ENCODE results near the gene PCDH11X. TPM values are rescaled to one million over a fixed set of nuclear protein-coding genes. Genes with fewer than 3 reads are reported as not detected.
"Not testable (repeated sequence)": the region's sequence is repeated elsewhere in the genome, so short reads cannot be mapped to it uniquely, and the experiment has no call there.

Gene PCDH11X
- not detected in 3 replicates for total RNA-seq
- long read RNA-seq: 0 reads

DNA sequence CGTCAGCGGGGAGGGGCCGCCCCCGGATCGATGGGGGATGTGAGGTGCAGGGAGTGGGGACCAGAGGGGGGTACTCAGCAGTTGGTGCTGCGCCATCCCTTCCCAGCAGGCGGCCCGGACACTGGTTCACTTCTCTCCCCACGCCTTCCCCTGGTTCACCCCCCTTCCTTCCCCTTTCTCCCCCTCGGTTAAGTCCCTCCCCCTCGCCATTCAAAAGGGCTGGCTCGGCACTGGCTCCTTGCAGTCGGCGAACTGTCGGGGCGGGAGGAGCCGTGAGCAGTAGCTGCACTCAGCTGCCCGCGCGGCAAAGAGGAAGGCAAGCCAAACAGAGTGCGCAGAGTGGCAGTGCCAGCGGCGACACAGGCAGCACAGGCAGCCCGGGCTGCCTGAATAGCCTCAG lies at the start of gene PCDH11X:
Gene PCDH11X, plus strand, starts transcription at position 241 of the 400 bp plus-strand sequence. CDS start 56,130 bp downstream, outside the sequence.
- peaks cover 30% of the 10 kb centered on the region for H3K27me3 Mint-ChIP-seq (ENCODE audit: low read depth)
- not testable (repeated sequence) for DNase-seq (ENCODE audit: low spot score); H3K4me1 Mint-ChIP-seq (ENCODE audit: low read depth); H3K9me3 Mint-ChIP-seq (ENCODE audit: low read depth); H3K4me3 Mint-ChIP-seq (ENCODE audit: unreplicated experiment); H3K36me3 Mint-ChIP-seq (ENCODE audit: low read depth); H3K27ac Mint-ChIP-seq (ENCODE audit: unreplicated experiment)

- H3K4me1 Mint-ChIP-seq (ENCODE audit: low read depth); H3K27ac Mint-ChIP-seq (ENCODE audit: unreplicated experiment); H3K4me3 Mint-ChIP-seq (ENCODE audit: unreplicated experiment); DNase-seq (ENCODE audit: low spot score); H3K36me3 Mint-ChIP-seq (ENCODE audit: low read depth); H3K27me3 Mint-ChIP-seq (ENCODE audit: low read depth); H3K9me3 Mint-ChIP-seq (ENCODE audit: low read depth): not testable (repeated sequence)
These were observed 31.7 kb upstream of the PCDH11X start for GRCh38 chrX:91747446-91747845.

GRCh38 chrX:91753022-91753421 lies 26.2 kb upstream of the PCDH11X start:
- H3K36me3 Mint-ChIP-seq (ENCODE audit: low read depth); DNase-seq (ENCODE audit: low spot score); H3K27me3 Mint-ChIP-seq (ENCODE audit: low read depth); H3K9me3 Mint-ChIP-seq (ENCODE audit: low read depth); H3K4me1 Mint-ChIP-seq (ENCODE audit: low read depth); H3K4me3 Mint-ChIP-seq (ENCODE audit: unreplicated experiment); H3K27ac Mint-ChIP-seq (ENCODE audit: unreplicated experiment): not testable (repeated sequence)

- H3K27me3 Mint-ChIP-seq (ENCODE audit: low read depth); H3K36me3 Mint-ChIP-seq (ENCODE audit: low read depth); H3K9me3 Mint-ChIP-seq (ENCODE audit: low read depth); DNase-seq (ENCODE audit: low spot score); H3K27ac Mint-ChIP-seq (ENCODE audit: unreplicated experiment); H3K4me3 Mint-ChIP-seq (ENCODE audit: unreplicated experiment); H3K4me1 Mint-ChIP-seq (ENCODE audit: low read depth): not testable (repeated sequence)
- peak; percentile 71 for TF ChIP-seq CTCF (IDR thresholded peaks at IDR 0.05)
These were observed 8.3 kb upstream of the PCDH11X start for GRCh38 chrX:91770619-91771488.

GRCh38 chrX:91773943-91774342 lies 5.2 kb upstream of the PCDH11X start:
- H3K4me3 Mint-ChIP-seq (ENCODE audit: unreplicated experiment); H3K27me3 Mint-ChIP-seq (ENCODE audit: low read depth); H3K4me1 Mint-ChIP-seq (ENCODE audit: low read depth); H3K27ac Mint-ChIP-seq (ENCODE audit: unreplicated experiment); H3K9me3 Mint-ChIP-seq (ENCODE audit: low read depth); H3K36me3 Mint-ChIP-seq (ENCODE audit: low read depth); DNase-seq (ENCODE audit: low spot score): not testable (repeated sequence)

DNA sequence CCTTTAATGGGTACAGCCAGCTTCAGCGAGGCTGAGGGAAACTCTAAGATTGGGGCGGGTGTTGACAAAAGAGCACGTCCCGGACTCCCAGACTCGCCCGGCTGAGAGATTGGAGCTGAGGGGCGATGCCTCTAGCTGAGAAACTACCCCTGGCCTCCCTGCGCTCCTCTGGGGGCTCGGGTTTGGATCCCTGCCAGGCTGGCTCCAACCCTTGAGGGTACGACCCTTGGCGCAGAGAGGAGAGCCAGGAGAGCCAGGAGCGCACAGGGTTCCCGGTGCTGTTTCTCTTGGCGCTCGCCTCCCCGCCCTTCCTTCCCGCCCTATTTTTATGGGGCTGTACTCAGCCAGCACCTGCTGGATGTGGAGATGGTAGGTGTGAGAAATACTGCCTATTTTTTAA lies 833 bp downstream of the PCDH11X start:
- not testable (repeated sequence) for H3K4me1 Mint-ChIP-seq (ENCODE audit: low read depth); H3K4me3 Mint-ChIP-seq (ENCODE audit: unreplicated experiment); H3K27ac Mint-ChIP-seq (ENCODE audit: unreplicated experiment); DNase-seq (ENCODE audit: low spot score); H3K36me3 Mint-ChIP-seq (ENCODE audit: low read depth); H3K9me3 Mint-ChIP-seq (ENCODE audit: low read depth)
- peaks cover 36% of the 10 kb centered on the region for H3K27me3 Mint-ChIP-seq (ENCODE audit: low read depth)

GRCh38 chrX:91780698-91781097 lies 1.5 kb downstream of the PCDH11X start:
- not testable (repeated sequence) for H3K27ac Mint-ChIP-seq (ENCODE audit: unreplicated experiment); H3K9me3 Mint-ChIP-seq (ENCODE audit: low read depth); H3K36me3 Mint-ChIP-seq (ENCODE audit: low read depth); H3K4me1 Mint-ChIP-seq (ENCODE audit: low read depth); H3K4me3 Mint-ChIP-seq (ENCODE audit: unreplicated experiment); DNase-seq (ENCODE audit: low spot score)
- peaks cover 40% of the 10 kb centered on the region for H3K27me3 Mint-ChIP-seq (ENCODE audit: low read depth)

GRCh38 chrX:91781553-91782298 lies 2.6 kb downstream of the PCDH11X start:
- Mint-ChIP-seq H3K4me3 (ENCODE audit: unreplicated experiment) (peak overlapping the region; percentile 61), H3K27me3 (ENCODE audit: low read depth) (peaks cover 40% of the 10 kb centered on the region)
- not testable (repeated sequence) for DNase-seq (ENCODE audit: low spot score); H3K27ac Mint-ChIP-seq (ENCODE audit: unreplicated experiment); H3K9me3 Mint-ChIP-seq (ENCODE audit: low read depth); H3K36me3 Mint-ChIP-seq (ENCODE audit: low read depth); H3K4me1 Mint-ChIP-seq (ENCODE audit: low read depth)

DNA sequence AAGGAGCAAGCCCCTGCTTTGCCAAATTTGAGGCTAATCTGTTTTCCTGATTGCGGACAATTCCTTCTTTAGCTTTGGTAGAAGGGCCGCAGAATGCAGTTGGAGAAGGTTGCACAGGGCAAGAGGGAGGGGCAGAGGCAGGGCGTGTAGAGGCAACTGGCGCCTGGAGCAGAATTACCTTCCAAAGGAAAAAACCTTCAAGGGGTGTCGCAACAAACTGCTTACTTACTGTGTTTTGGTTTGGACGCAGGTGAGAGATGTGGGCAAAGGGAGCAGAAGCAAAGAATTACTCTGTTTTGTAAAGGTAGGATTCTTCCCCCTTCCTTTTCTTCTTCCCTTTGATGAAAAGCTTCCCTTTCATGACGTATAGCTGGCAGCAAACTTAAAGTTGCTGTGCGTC lies 3.6 kb downstream of the PCDH11X start:
- H3K36me3 Mint-ChIP-seq (ENCODE audit: low read depth); H3K4me1 Mint-ChIP-seq (ENCODE audit: low read depth); H3K4me3 Mint-ChIP-seq (ENCODE audit: unreplicated experiment); DNase-seq (ENCODE audit: low spot score); H3K27ac Mint-ChIP-seq (ENCODE audit: unreplicated experiment); H3K9me3 Mint-ChIP-seq (ENCODE audit: low read depth): not testable (repeated sequence)
- peaks cover 39% of the 10 kb centered on the region for H3K27me3 Mint-ChIP-seq (ENCODE audit: low read depth)

DNA sequence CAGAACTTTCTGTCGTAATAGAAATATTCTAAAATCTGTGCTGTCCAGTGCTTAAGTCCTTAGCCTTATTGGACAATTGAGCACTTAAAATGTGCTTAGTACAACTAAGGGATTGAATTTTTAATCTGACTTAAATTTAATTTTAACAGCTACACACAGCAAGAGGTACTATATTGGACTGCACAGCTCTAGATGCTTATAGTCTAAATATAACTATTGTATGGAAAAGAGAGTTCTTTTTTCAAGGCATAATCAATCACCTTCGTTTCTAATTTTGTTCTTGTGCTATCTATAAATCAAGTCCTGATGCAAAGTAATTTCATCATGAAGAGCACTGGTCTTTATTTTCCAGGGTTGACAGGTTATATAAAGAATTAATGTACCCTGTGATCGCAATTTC lies 38.4 kb downstream of the PCDH11X start:
- H3K27ac Mint-ChIP-seq (ENCODE audit: unreplicated experiment); H3K27me3 Mint-ChIP-seq (ENCODE audit: low read depth); H3K4me1 Mint-ChIP-seq (ENCODE audit: low read depth); H3K4me3 Mint-ChIP-seq (ENCODE audit: unreplicated experiment); DNase-seq (ENCODE audit: low spot score); H3K36me3 Mint-ChIP-seq (ENCODE audit: low read depth); H3K9me3 Mint-ChIP-seq (ENCODE audit: low read depth): not testable (repeated sequence)

DNA sequence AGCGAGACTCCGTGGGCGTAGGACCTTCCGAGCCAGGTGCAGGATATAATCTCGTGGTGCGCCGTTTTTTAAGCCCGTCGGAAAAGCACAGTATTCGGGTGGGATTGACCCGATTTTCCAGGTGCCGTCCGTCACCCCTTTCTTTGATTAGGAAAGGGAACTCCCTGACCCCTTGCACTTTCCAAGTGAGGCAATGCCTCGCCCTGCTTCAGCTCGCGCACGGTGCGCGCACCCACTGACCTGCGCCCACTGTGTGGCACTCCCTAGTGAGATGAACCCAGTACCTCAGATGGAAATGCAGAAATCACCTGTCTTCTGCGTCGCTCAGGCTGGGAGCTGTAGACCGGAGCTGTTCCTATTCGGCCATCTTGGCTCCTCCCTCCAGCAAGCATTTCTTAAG lies 46.1 kb downstream of the PCDH11X start:
- not testable (repeated sequence) for H3K9me3 Mint-ChIP-seq (ENCODE audit: low read depth); DNase-seq (ENCODE audit: low spot score); H3K36me3 Mint-ChIP-seq (ENCODE audit: low read depth); H3K4me1 Mint-ChIP-seq (ENCODE audit: low read depth); H3K4me3 Mint-ChIP-seq (ENCODE audit: unreplicated experiment); H3K27me3 Mint-ChIP-seq (ENCODE audit: low read depth); H3K27ac Mint-ChIP-seq (ENCODE audit: unreplicated experiment)

All from chondrocyte (in vitro differentiated cells).